Nephron (organoid): ENCODE results near the gene TNFSF8.

Experiments
- H3K27ac Mint-ChIP-seq, 3 experiments: 2 replicates each; pipeline ENCODE4 v1.8.0; 2020; ENCODE audit warnings: mixed read lengths in 3 of 3, mild to moderate bottlenecking in 2 of 3, moderate library complexity in 1 of 3
- H3K27me3 Mint-ChIP-seq: 2 replicates; pipeline ENCODE4 v1.8.0; 2021; ENCODE audit warnings: low read depth, mild to moderate bottlenecking, moderate library complexity, mixed read lengths
- H3K36me3 Mint-ChIP-seq: 2 replicates; pipeline ENCODE4 v1.8.0; 2020; ENCODE audit warnings: low read depth, mixed read lengths
- H3K4me1 Mint-ChIP-seq: 2 replicates; pipeline ENCODE4 v1.8.0; 2020; ENCODE audit warnings: mixed read lengths
- H3K4me3 Mint-ChIP-seq, 3 experiments: 2 replicates each; pipeline ENCODE4 v1.8.0; 2020; ENCODE audit warnings: mild to moderate bottlenecking in 3 of 3, mixed read lengths in 3 of 3, moderate library complexity in 2 of 3
- H3K9me3 Mint-ChIP-seq: 2 replicates; pipeline ENCODE4 v1.8.0; 2020; ENCODE audit warnings: mixed read lengths
- TF ChIP-seq, protein P1 (sequence below), 3 experiments: fragments of 200-600 bp; sonication (generic); IDR thresholded peaks; one replicate each; pipeline ENCODE4 v1.5.0; 2021; ENCODE audit warnings: antibody characterized with exemption in 3 of 3; ENCODE audit not compliant: unreplicated experiment in 3 of 3

Gene TNFSF8

DNA sequence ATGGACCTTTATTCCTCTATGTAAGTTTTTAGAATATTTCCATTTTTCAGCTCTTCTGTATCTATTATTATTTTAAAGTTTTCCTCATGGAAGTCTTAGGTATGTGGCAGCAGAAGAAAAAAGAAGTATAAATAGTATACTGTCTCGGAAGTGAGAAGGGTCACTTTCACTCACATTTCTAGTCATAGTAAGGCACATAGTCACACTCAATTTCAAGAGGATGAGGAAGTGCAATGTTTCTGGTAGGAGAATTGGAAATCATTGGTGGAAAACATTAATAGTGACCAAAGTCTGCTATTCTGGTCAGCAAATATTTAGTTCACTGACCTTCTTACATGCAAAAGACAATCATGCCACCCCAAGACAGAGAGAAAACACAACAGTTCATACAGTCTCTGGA lies 35.2 kb upstream of the TNFSF8 start:
- Mint-ChIP-seq H3K4me1 (no peaks in the 10 kb centered on the region), H3K4me3 (no peak overlapping the region), H3K9me3 (peaks cover 31% of the 10 kb centered on the region), H3K27me3 (peaks cover 12% of the 10 kb centered on the region), H3K27ac (no peak overlapping the region), H3K36me3 (no peaks in the 10 kb centered on the region)
- TF ChIP-seq, protein P1, sequence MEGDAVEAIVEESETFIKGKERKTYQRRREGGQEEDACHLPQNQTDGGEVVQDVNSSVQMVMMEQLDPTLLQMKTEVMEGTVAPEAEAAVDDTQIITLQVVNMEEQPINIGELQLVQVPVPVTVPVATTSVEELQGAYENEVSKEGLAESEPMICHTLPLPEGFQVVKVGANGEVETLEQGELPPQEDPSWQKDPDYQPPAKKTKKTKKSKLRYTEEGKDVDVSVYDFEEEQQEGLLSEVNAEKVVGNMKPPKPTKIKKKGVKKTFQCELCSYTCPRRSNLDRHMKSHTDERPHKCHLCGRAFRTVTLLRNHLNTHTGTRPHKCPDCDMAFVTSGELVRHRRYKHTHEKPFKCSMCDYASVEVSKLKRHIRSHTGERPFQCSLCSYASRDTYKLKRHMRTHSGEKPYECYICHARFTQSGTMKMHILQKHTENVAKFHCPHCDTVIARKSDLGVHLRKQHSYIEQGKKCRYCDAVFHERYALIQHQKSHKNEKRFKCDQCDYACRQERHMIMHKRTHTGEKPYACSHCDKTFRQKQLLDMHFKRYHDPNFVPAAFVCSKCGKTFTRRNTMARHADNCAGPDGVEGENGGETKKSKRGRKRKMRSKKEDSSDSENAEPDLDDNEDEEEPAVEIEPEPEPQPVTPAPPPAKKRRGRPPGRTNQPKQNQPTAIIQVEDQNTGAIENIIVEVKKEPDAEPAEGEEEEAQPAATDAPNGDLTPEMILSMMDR (IDR thresholded peaks at IDR 0.05; ENCODE audit: unreplicated experiment in 3 of 3): no peak

DNA sequence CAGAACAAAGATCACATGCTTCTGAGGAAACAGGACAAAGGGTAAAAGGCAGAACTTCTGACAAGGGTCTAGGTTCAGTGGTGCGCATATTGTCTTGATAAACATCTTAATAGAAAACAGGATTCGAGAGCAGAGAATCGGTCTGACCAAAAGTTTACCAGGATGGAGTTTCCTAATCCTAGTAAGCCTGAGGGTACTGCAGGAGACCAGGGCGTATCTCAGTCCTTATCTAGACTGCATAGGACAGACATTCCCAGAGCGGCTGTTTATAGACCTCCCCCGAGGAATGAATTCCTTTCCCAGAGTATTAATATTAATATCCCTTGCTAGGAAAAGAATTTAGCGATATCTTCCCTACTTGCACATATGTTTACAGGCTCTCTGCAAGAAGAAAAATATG lies 32.4 kb upstream of the TNFSF8 start:
- H3K27ac Mint-ChIP-seq: no peak overlapping the region
- TF ChIP-seq, protein P1 (IDR thresholded peaks at IDR 0.05; ENCODE audit: unreplicated experiment in 3 of 3): no peak
- H3K9me3 Mint-ChIP-seq: peaks cover 45% of the 10 kb centered on the region
- no peaks in the 10 kb centered on the region for H3K4me1 Mint-ChIP-seq
- H3K4me3 Mint-ChIP-seq: no peak overlapping the region
- H3K36me3 Mint-ChIP-seq: no peaks in the 10 kb centered on the region
- H3K27me3 Mint-ChIP-seq: peaks cover 21% of the 10 kb centered on the region

DNA sequence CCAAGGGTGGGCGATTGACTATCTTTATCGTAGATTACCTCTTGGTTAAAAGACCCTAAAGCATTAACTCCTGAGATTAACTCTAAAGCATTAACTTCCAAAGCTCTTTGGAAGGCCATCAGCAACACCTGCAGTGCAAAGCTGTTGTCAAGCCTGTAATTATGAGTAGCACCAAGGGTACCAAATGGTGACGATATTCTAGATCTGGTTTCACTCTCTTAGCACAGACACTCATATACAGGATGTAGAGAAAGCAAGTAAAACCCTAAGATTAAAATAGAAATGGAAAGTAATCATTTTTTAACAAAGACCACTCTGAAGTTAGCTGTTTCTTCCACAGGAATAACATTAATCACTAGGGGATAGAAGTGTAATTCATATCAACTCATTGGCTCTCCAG lies 29.9 kb upstream of the TNFSF8 start:
- H3K4me3 Mint-ChIP-seq: no peak overlapping the region
- H3K27me3 Mint-ChIP-seq: peaks cover 25% of the 10 kb centered on the region
- TF ChIP-seq, protein P1 (IDR thresholded peaks at IDR 0.05; ENCODE audit: unreplicated experiment in 3 of 3): no peak
- H3K36me3 Mint-ChIP-seq: no peaks in the 10 kb centered on the region
- no peak overlapping the region for H3K27ac Mint-ChIP-seq
- no peaks in the 10 kb centered on the region for H3K4me1 Mint-ChIP-seq
- peaks cover 45% of the 10 kb centered on the region for H3K9me3 Mint-ChIP-seq

DNA sequence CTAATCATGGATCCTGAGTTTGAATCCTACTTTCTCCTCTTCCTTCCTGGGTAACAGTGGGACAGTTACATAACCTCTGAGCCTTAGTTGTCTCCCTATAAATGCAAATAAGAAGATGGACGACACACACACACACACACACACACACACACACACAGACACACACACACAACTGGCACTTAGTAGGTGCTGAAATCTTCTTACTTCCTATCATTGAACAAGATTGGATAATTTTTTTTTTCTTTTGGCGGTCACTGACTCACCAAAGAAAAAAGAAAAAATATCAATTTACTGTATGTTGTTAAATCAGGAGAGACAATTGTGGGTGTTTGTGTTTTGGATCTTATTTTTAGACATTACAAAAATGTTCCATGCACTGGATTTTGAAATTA lies 28.4 kb upstream of the TNFSF8 start:
- no peak overlapping the region for H3K4me3 Mint-ChIP-seq
- H3K36me3 Mint-ChIP-seq: no peaks in the 10 kb centered on the region

DNA sequence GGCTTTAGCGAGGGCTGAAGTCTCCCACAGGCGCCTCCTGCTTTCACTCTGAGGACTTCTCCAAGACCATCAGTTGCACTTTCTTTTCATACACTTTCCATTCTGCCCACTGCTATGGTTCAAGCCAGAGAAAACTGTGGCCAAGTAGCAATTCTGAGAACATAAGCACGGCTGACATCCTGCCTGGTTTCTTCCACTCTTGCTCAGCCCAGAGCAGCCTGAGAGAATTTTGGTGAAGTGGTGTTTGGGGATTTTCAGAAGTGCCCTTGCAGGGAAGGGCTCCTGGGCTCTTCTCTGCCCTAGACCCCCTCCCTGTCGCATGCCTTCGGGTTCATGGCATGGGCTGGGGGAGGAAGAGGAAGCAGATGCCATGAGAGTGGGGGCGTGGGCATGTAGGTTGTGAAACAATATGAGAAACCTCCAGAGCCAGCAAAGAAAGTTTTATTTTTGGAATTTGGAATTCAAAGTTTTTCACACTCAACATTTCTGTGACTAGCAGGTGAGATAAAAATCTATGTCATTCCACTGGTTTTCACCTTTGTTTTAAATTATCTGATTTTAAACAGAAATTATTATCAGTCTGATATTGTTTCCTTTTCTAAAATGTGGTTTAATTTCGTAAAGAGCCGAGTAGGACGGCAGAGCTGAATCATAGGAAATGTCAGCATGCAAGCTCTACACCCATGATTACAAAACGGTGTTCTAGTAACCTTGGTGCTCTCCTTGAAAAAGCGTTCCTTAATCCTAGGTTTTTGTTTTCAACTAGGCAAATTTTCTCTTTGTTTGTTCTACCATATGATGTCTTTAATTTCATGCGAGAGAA lies 27.8 kb upstream of the TNFSF8 start:
- no peaks in the 10 kb centered on the region for H3K36me3 Mint-ChIP-seq
- H3K9me3 Mint-ChIP-seq: peaks cover 36% of the 10 kb centered on the region
- no peaks in the 10 kb centered on the region for H3K4me1 Mint-ChIP-seq

More for the DNA sequence above, 28.4 kb upstream of the TNFSF8 start:
- peaks cover 22% of the 10 kb centered on the region for H3K27me3 Mint-ChIP-seq
- TF ChIP-seq, protein P1 (IDR thresholded peaks at IDR 0.05; ENCODE audit: unreplicated experiment in 3 of 3): no peak
- H3K27ac Mint-ChIP-seq: no peak overlapping the region
- H3K9me3 Mint-ChIP-seq: peaks cover 39% of the 10 kb centered on the region
- H3K4me1 Mint-ChIP-seq: no peaks in the 10 kb centered on the region

More for the DNA sequence above, 27.8 kb upstream of the TNFSF8 start:
- Mint-ChIP-seq H3K27me3 (peaks cover 22% of the 10 kb centered on the region), H3K4me3 (no peak overlapping the region), H3K27ac (no peak overlapping the region)
- TF ChIP-seq, protein P1 (IDR thresholded peaks at IDR 0.05; ENCODE audit: unreplicated experiment in 3 of 3): no peak
